ENCODE results near the gene WFDC8.

WFDC8 gene

GRCh38 chr20:45550765-45551164, 28.3 kb downstream of the WFDC8 start:
- in situ Hi-C loops (cut with MboI; ENCODE audit: low sequenced_read_pairs): loop anchor here (25.0 kb wide), 1 partner anchor 212 kb away; no protein-coding TSS in a partner anchor

GRCh38 chr20:45548410-45548809, 30.7 kb downstream of the WFDC8 start:
- in situ Hi-C loops (cut with MboI; ENCODE audit: low sequenced_read_pairs): no loop called here

DNA sequence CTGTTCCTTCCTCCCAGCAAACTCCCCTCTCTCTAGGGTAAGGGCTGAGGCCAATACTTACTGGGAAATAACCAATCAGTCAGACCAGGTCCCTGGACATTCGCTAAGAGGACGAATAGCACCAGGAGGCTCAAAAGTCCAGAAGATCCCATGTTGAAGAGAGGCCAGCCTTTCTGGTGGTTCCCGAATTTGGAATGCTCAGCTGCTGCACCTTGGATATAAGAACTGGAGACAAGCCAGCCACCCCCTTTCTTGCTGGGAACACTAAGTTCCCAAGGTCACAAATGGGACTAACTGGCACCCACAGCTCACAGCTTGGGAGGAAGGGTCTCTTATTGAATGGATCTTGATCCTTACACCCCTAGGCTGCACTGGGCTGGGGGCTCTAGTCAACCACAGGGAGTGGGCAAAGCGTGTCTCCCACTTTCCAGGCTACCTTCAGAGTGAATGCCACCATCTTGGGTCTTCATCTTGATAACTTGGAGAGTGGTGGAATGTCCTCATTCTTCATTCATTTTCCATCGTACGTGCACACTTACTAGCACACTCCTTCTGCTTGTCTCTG, 31.8 kb downstream of the WFDC8 start, which contains the start of gene EPPIN:
EPPIN (minus strand) TSS at position 196 of the 565 bp plus-strand sequence; CDS start at position 152, 44 bp downstream.
- in situ Hi-C loops (cut with MboI; ENCODE audit: low sequenced_read_pairs): no loop called here

- in situ Hi-C loops (cut with MboI; ENCODE audit: low sequenced_read_pairs): no loop called here
Observed at GRCh38 chr20:45545754-45546453, 33.2 kb downstream of the WFDC8 start.

GRCh38 chr20:45545351-45545750, 33.7 kb downstream of the WFDC8 start:
- in situ Hi-C loops (cut with MboI; ENCODE audit: low sequenced_read_pairs): no loop called here

DNA sequence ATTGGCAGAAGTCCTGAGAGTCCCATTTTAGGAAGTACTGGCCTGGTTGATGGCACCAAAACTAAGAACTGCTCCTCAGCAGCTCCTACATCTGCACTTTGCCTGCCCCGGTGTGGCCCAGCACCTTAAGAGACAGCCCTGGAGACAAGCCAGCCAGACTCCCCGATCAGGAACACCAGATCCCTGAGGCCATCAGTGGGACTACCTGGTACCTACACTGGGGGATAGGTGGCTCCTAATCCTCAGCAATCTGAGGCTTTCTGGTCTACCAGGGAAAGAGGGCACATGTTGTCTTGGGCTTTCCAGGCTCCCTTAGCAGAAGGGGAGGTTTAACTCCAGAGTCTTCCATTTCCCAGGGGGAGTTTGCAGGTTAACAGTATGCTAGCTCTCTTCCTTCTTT, 39.7 kb downstream of the WFDC8 start, which contains the start of gene WFDC6:
WFDC6 (minus strand) TSS at position 101 of the 400 bp plus-strand sequence; CDS start at position 26, 75 bp downstream.
- in situ Hi-C loops (cut with MboI; ENCODE audit: low sequenced_read_pairs): no loop called here

DNA sequence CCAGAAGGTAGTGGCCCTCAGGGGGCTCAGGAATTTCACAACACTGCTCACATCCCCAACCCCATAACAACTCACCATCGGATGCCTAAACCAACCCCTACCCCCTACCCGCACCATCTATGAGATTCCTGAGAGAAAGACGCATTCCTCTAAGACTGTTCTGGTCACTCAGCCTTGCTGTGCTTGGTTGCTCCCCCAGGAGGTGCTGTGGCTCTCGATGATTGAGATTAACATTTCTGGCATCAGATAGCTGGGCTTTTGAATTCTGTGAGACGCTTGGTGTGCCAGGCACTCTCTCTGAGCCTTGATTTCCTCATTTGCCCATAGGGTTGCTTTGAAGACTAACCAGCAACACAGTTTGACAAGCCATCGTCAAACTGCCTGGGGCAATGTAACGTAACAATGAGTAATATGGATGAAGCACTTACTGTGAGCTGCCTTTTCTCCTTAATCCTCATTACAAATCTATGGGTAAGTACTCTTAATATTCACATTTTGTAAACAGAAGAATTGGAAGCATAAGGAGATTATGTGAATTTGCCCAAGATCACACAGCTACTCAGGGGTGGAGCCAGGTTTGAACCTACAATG, 40.8 kb downstream of the WFDC8 start:
- in situ Hi-C loops (cut with MboI; ENCODE audit: low sequenced_read_pairs): no loop called here

GRCh38 chr20:45527294-45527693, 51.8 kb downstream of the WFDC8 start:
- in situ Hi-C loops (cut with MboI; ENCODE audit: low sequenced_read_pairs): no loop called here

- in situ Hi-C loops (cut with MboI; ENCODE audit: low sequenced_read_pairs): no loop called here
Observed at GRCh38 chr20:45523821-45524220, 55.3 kb downstream of the WFDC8 start.

DNA sequence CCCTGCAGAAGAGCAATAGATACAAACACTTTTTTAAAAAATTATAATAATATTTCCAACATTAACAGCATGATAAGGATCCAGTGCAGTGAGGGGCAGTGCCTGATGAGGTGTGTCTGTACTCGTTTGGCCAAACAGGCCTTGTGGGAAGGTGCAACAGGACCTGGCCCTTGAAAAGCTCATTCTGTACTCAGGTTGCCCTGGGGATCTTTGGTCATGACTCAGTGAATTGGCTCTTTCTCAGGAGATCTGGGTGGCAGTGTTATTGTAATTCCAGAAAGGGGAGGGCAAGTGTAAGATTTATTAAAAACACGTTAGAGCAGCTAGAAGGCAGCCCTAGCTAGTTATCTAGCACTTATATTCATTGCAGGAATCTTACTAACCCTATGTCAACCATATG, 60.8 kb downstream of the WFDC8 start:
- in situ Hi-C loops (cut with MboI; ENCODE audit: low sequenced_read_pairs): no loop called here

GRCh38 chr20:45515147-45515913, 63.8 kb downstream of the WFDC8 start, which contains the start of gene SPINT3:
Gene SPINT3 (minus strand): TSS chr20:45515622. CDS start chr20:45515608, 14 bp downstream.
- in situ Hi-C loops (cut with MboI; ENCODE audit: low sequenced_read_pairs): no loop called here

DNA sequence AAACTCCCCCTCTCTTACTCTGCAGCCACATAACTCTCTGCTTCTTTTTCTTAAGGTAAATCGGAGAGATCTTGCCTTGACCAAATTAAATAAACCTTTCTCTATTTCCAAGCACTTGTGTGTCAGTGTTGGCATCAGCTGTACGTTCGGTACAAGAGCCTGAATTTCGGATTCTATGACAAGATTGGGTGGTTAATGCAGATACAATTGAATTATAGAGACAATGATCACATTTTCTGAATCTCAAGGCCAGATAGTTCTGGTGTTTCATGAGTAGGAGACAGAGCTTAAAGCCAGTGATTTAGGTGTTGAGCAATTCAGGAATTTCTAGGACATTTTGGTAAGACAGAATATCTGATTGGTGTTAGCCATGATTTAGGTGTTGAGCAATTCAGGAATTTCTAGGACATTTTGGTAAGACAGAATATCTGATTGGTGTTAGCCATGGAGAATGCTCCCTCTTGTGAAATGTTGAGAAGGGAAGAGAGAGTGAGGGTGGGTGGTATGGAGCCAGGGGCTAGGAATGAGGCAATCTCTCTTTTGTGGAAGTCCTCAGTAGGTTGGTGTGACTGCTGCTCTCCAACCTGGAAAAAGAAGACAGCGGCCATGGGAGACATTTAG, 68.7 kb downstream of the WFDC8 start:
- in situ Hi-C loops (cut with MboI; ENCODE audit: low sequenced_read_pairs): no loop called here

GRCh38 chr20:45509091-45509490, 70.0 kb downstream of the WFDC8 start:
- in situ Hi-C loops (cut with MboI; ENCODE audit: low sequenced_read_pairs): no loop called here

- in situ Hi-C loops (cut with MboI; ENCODE audit: low sequenced_read_pairs): no loop called here
Observed at GRCh38 chr20:45508068-45508886, 70.8 kb downstream of the WFDC8 start.

GRCh38 chr20:45507011-45507820, 71.9 kb downstream of the WFDC8 start:
- in situ Hi-C loops (cut with MboI; ENCODE audit: low sequenced_read_pairs): no loop called here

- in situ Hi-C loops (cut with MboI; ENCODE audit: low sequenced_read_pairs): no loop called here
Observed at GRCh38 chr20:45506398-45506797, 72.7 kb downstream of the WFDC8 start.

DNA sequence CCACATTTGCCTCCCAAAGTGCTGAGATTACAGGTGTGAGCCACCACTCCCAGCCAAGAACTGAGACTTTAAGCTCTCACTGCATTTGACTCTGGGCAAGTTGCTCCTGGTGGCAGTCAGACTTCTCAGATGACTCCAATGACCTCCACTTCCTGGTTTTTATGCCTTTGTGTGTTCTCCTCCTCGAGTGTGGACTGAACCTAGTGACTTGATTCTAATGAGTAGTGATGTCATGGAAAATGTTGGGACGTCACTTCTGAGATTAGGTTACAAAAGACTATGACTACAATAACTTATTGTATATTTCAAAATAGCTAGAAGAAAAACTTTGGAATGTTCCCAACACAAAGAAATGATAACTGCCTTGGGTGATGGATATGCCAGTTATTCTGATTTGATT, 75.7 kb downstream of the WFDC8 start:
- in situ Hi-C loops (cut with MboI; ENCODE audit: low sequenced_read_pairs): no loop called here

DNA sequence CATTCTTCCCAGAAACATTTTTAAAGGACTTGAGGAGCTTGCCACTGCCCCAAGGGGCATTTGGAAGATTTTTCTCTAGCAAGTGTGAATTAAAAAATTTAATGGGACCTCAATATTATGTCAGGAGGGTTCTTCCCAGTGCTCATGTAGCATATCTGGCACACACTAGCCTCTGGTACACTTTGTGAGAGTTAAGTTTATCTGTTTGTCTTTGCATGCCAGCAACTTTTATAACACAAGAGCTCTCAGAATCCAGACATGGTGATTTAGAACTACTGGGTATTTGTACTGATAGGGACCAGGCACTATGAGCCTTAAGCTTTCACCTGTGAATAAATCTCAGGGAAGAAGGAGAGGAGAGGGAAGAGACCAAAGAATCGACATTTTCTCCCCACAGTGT, 76.5 kb downstream of the WFDC8 start:
- in situ Hi-C loops (cut with MboI; ENCODE audit: low sequenced_read_pairs): no loop called here
